Measurements from ENCODE around the gene PTPRN2. TPM values are rescaled to one million over a fixed set of nuclear protein-coding genes. Genes with fewer than 3 reads are reported as not detected.

Gene PTPRN2
- total RNA-seq, 1 experiment from 2014 or later, result 2.1 TPM

GRCh38 chr7:158321936-158322615 is 265.5 kb downstream of the PTPRN2 start:
- no peaks in the 10 kb centered on the region for H3K27me3 ChIP-seq (ENCODE audit: insufficient read depth, low read length)
- TF ChIP-seq MAX (IDR thresholded peaks at IDR 0.05) (no peak), CEBPB (IDR thresholded peaks at IDR 0.05; ENCODE audit: low read depth) (no peak), CBX3 (IDR thresholded peaks at IDR 0.05; ENCODE audit: low read depth) (no peak), REST (IDR thresholded peaks at IDR 0.05; ENCODE audit: low read depth) (no peak), ZFX (IDR thresholded peaks at IDR 0.05) (no peak), YY1 (IDR thresholded peaks at IDR 0.05; ENCODE audit: extremely low read depth, insufficient replicate concordance, low read depth, low read length) (no peak), CTCF (IDR thresholded peaks at IDR 0.05 in 2 of 3, conservative IDR thresholded peaks at IDR 0.05 in 1 of 3; ENCODE audit: borderline replicate concordance in 1 of 3, insufficient read depth in 1 of 3, low read depth in 2 of 3, low read length in 2 of 3) (no peak), JUND (IDR thresholded peaks at IDR 0.05) (no peak), EZH2 (IDR thresholded peaks at IDR 0.05) (no peak), SRF (IDR thresholded peaks at IDR 0.05; ENCODE audit: low read depth) (no peak), TCF7L2 (IDR thresholded peaks at IDR 0.05; ENCODE audit: borderline replicate concordance, extremely low read depth, insufficient read depth, insufficient read length) (no peak), POLR2A (IDR thresholded peaks at IDR 0.05; ENCODE audit: borderline replicate concordance, extremely low read depth, insufficient read depth, insufficient read length) (no peak), ELF1 (IDR thresholded peaks at IDR 0.05; ENCODE audit: borderline replicate concordance, low read depth) (no peak), FOSL1 (IDR thresholded peaks at IDR 0.05; ENCODE audit: low read depth) (no peak), EGR1 (IDR thresholded peaks at IDR 0.05; ENCODE audit: low read depth) (no peak)
- TF ChIP-seq, protein P1, sequence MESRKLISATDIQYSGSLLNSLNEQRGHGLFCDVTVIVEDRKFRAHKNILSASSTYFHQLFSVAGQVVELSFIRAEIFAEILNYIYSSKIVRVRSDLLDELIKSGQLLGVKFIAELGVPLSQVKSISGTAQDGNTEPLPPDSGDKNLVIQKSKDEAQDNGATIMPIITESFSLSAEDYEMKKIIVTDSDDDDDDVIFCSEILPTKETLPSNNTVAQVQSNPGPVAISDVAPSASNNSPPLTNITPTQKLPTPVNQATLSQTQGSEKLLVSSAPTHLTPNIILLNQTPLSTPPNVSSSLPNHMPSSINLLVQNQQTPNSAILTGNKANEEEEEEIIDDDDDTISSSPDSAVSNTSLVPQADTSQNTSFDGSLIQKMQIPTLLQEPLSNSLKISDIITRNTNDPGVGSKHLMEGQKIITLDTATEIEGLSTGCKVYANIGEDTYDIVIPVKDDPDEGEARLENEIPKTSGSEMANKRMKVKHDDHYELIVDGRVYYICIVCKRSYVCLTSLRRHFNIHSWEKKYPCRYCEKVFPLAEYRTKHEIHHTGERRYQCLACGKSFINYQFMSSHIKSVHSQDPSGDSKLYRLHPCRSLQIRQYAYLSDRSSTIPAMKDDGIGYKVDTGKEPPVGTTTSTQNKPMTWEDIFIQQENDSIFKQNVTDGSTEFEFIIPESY (IDR thresholded peaks at IDR 0.05; ENCODE audit: extremely low read depth, insufficient replicate concordance, low read length), result no peak
- no peaks in the 10 kb centered on the region for H3K79me2 ChIP-seq (ENCODE audit: insufficient read depth, low read length)
- no peaks in the 10 kb centered on the region for H3K4me1 ChIP-seq (ENCODE audit: control insufficient read depth in 1 of 2, insufficient read depth in 2 of 2, low read length in 2 of 2)
- H3K9me3 ChIP-seq (ENCODE audit: control insufficient read depth in 1 of 2, insufficient read depth in 1 of 2, low read depth in 1 of 2, low read length in 2 of 2), result peaks cover 0 to 4% of the 10 kb centered on the region in 2 experiments; a peak in 1 of 4 replicates
- H3K4me2 ChIP-seq (ENCODE audit: low read length), result no peak overlapping the region
- DNase-seq (ENCODE audit: low read depth, low spot score) (no peak), ATAC-seq (no peak)
- no peak overlapping the region for H3K4me3 ChIP-seq (replicated peaks in 1 of 2; ENCODE audit: low read depth in 1 of 2, low read length in 2 of 2)
- ChIA-PET POLR2A (no interaction called here), CTCF (no interaction called here), RAD21 (ENCODE audit: low non-redundant PET in 1 of 2, low total read pairs in 2 of 2, uncharacterized antibody in 2 of 2, unreplicated experiment in 2 of 2) (no interaction called here)
- H3K36me3 ChIP-seq (ENCODE audit: control insufficient read depth in 1 of 2, insufficient read depth in 2 of 2, low read length in 2 of 2), result no peaks in the 10 kb centered on the region
- no peaks in the 10 kb centered on the region for H3K9me2 ChIP-seq (ENCODE audit: insufficient read depth)
- no peak overlapping the region for H3K27ac ChIP-seq (ENCODE audit: low read depth, low read length)
- no peak overlapping the region for H2AFZ ChIP-seq (ENCODE audit: low read depth, low read length, poor library complexity, severe bottlenecking)
- no TSS peak for BruUV-seq (replicated peaks)
- intact Hi-C loops (cut with micrococcal nuclease), result no loop called here
- no peaks in the 10 kb centered on the region for H4K20me1 ChIP-seq (ENCODE audit: insufficient read depth)
- no peak overlapping the region for H3K9ac ChIP-seq (ENCODE audit: low read length)
